Measurements from ENCODE around the gene OTOG. TPM values are rescaled to one million over a fixed set of nuclear protein-coding genes. Genes with fewer than 3 reads are reported as not detected.

The OTOG gene
- total RNA-seq, 3 donors from 2014 or later (not counting 1 experiment from before 2014, with no cell fraction given): not detected

GRCh38 chr11:17635551-17635938, 88.5 kb downstream of the OTOG start:
- Histone ChIP-seq H3K27ac (ENCODE audit: low read length) (no peak overlapping the region), H3K9me3 (ENCODE audit: control insufficient read depth, insufficient read depth, low read length) (no peaks in the 10 kb centered on the region), H3K4me1 (ENCODE audit: control insufficient read depth, insufficient read depth, low read length) (no peaks in the 10 kb centered on the region), H3K27me3 (ENCODE audit: control insufficient read depth, insufficient read depth, low read length) (no peaks in the 10 kb centered on the region), H3K36me3 (ENCODE audit: control insufficient read depth, insufficient read depth, low read length) (no peaks in the 10 kb centered on the region), H3K4me3 (ENCODE audit: low read length) (no peak overlapping the region)
- intact Hi-C loops (cut with micrococcal nuclease): no loop called here
- no peak for ATAC-seq
- WGBS (ENCODE audit: insufficient coverage): 87% methylated on average over 9 of the region's 9 CpGs
- no peak for DNase-seq
- H3K27ac Mint-ChIP-seq: no peak overlapping the region
- H3K27me3 Mint-ChIP-seq (ENCODE audit: low read depth in 2 of 2): peaks cover 0 to 4% of the 10 kb centered on the region in 2 donors
- H3K36me3 Mint-ChIP-seq: no peaks in the 10 kb centered on the region
- H3K4me3 Mint-ChIP-seq: no peak overlapping the region
- peaks cover 0 to 7% of the 10 kb centered on the region in 2 donors for H3K4me1 Mint-ChIP-seq
- no peak for TF ChIP-seq CTCF (IDR thresholded peaks at IDR 0.05)
- H3K9me3 Mint-ChIP-seq: no peaks in the 10 kb centered on the region

DNA sequence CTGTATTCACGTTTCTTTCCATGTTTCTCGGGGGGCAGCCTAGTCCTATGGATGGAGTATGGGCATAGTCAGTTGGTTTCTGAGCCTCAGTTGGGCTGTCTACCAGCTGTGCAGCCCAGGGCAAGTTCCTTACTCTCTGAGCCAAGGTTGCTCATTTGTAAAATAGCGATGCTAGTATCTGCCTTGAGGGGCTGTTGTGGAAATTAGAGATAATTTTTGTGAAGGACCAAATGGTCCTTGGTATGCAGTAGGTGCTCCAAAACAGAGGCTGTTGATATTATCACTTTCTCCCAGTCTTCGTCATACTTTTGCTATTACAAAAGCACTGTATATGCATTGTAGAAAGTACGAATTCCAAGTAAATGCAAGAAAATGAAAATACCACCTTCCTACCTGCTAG, 89.7 kb downstream of the OTOG start:
- Mint-ChIP-seq H3K36me3 (no peaks in the 10 kb centered on the region), H3K4me3 (no peak overlapping the region), H3K27ac (no peak overlapping the region), H3K9me3 (no peaks in the 10 kb centered on the region), H3K27me3 (ENCODE audit: low read depth in 2 of 2) (peaks cover 0 to 4% of the 10 kb centered on the region in 2 donors), H3K4me1 (peaks cover 0 to 7% of the 10 kb centered on the region in 2 donors)
- H3K36me3 ChIP-seq (ENCODE audit: control insufficient read depth, insufficient read depth, low read length): no peaks in the 10 kb centered on the region
- no peaks in the 10 kb centered on the region for H3K27me3 ChIP-seq (ENCODE audit: control insufficient read depth, insufficient read depth, low read length)
- H3K4me3 ChIP-seq (ENCODE audit: low read length): no peak overlapping the region
- no peak for ATAC-seq
- no peak for TF ChIP-seq CTCF (IDR thresholded peaks at IDR 0.05)
- no peak overlapping the region for H3K27ac ChIP-seq (ENCODE audit: low read length)
- H3K9me3 ChIP-seq (ENCODE audit: control insufficient read depth, insufficient read depth, low read length): no peaks in the 10 kb centered on the region
- no peak for DNase-seq
- no peaks in the 10 kb centered on the region for H3K4me1 ChIP-seq (ENCODE audit: control insufficient read depth, insufficient read depth, low read length)
- intact Hi-C loops (cut with micrococcal nuclease): no loop called here
- WGBS (ENCODE audit: insufficient coverage): 90% methylated on average over 3 of the region's 5 CpGs

- Histone ChIP-seq H3K27ac (ENCODE audit: low read length) (no peak overlapping the region), H3K36me3 (ENCODE audit: control insufficient read depth, insufficient read depth, low read length) (no peaks in the 10 kb centered on the region), H3K4me3 (ENCODE audit: low read length) (no peak overlapping the region), H3K27me3 (ENCODE audit: control insufficient read depth, insufficient read depth, low read length) (no peaks in the 10 kb centered on the region), H3K4me1 (ENCODE audit: control insufficient read depth, insufficient read depth, low read length) (no peaks in the 10 kb centered on the region), H3K9me3 (ENCODE audit: control insufficient read depth, insufficient read depth, low read length) (no peaks in the 10 kb centered on the region)
- Mint-ChIP-seq H3K4me1 (peaks cover 0 to 7% of the 10 kb centered on the region in 2 donors), H3K9me3 (no peaks in the 10 kb centered on the region), H3K36me3 (no peaks in the 10 kb centered on the region), H3K4me3 (no peak overlapping the region), H3K27ac (no peak overlapping the region), H3K27me3 (ENCODE audit: low read depth in 2 of 2) (peaks cover 0 to 4% of the 10 kb centered on the region in 2 donors)
- intact Hi-C loops (cut with micrococcal nuclease): no loop called here
- TF ChIP-seq CTCF (IDR thresholded peaks at IDR 0.05): no peak
- ATAC-seq (no peak), DNase-seq (no peak)
- 72% methylated on average over 4 of the region's 4 CpGs for WGBS (ENCODE audit: insufficient coverage)
These were observed 90.8 kb downstream of the OTOG start for GRCh38 chr11:17637901-17638300.

GRCh38 chr11:17638311-17638710, 91.3 kb downstream of the OTOG start:
- ATAC-seq (no peak), DNase-seq (no peak)
- 84% methylated on average over 9 of the region's 9 CpGs for WGBS (ENCODE audit: insufficient coverage)
- TF ChIP-seq CTCF (IDR thresholded peaks at IDR 0.05): no peak
- no peaks in the 10 kb centered on the region for H3K9me3 ChIP-seq (ENCODE audit: control insufficient read depth, insufficient read depth, low read length)
- no peaks in the 10 kb centered on the region for H3K36me3 Mint-ChIP-seq
- H3K27me3 ChIP-seq (ENCODE audit: control insufficient read depth, insufficient read depth, low read length): no peaks in the 10 kb centered on the region
- H3K4me3 Mint-ChIP-seq: no peak overlapping the region
- H3K4me1 ChIP-seq (ENCODE audit: control insufficient read depth, insufficient read depth, low read length): no peaks in the 10 kb centered on the region
- no peak overlapping the region for H3K27ac ChIP-seq (ENCODE audit: low read length)
- H3K27me3 Mint-ChIP-seq (ENCODE audit: low read depth in 2 of 2): peaks cover 0 to 4% of the 10 kb centered on the region in 2 donors
- intact Hi-C loops (cut with micrococcal nuclease): no loop called here
- no peak overlapping the region for H3K27ac Mint-ChIP-seq
- H3K9me3 Mint-ChIP-seq: no peaks in the 10 kb centered on the region
- no peak overlapping the region for H3K4me3 ChIP-seq (ENCODE audit: low read length)
- peaks cover 0 to 7% of the 10 kb centered on the region in 2 donors for H3K4me1 Mint-ChIP-seq
- no peaks in the 10 kb centered on the region for H3K36me3 ChIP-seq (ENCODE audit: control insufficient read depth, insufficient read depth, low read length)

Data from natural killer cell (primary cell).